IMR-90 (cell line): Measurements from ENCODE around the gene THRAP3. TPM values are rescaled to one million over a fixed set of nuclear protein-coding genes. Genes with fewer than 3 reads are reported as not detected.

Experiments used
- ATAC-seq: fragments of 200-7000 bp; cut with Tn5 transposase; 2 replicates; pipeline ENCODE4 v1.9.1; 2020; ENCODE audit warnings: low read depth, mild to moderate bottlenecking, moderate library complexity
- BruUV-seq: library from RNA; stranded (reverse); fragments of 400-500 nt; replicated peaks from 2 replicates; lab custom pipeline; 2021; lab: Mats Ljungman, UMichigan
- CTCF ChIA-PET: fragments of 300-600 bp; formaldehyde crosslinking; extraction: SDS; loops from one replicate; lab custom pipeline; 2021; ENCODE audit warnings: antibody characterized with exemption; lab: Yijun Ruan, JAX
- POLR2A ChIA-PET: fragments of 300-600 bp; sonication (Branson Sonifier 250); formaldehyde crosslinking; loops from one replicate; lab custom pipeline; 2022; ENCODE audit warnings: antibody characterized with exemption; ENCODE audit not compliant: unreplicated experiment; lab: Charles Lee
- DNase-seq: peaks from one replicate; pipeline ENCODE4 v3.0.0; 2013
- H2AFZ ChIP-seq: replicated peaks from 2 replicates; pipeline ENCODE3; 2013; ENCODE audit warnings: low read length, mild to moderate bottlenecking; ENCODE audit not compliant: poor library complexity
- H2AK5ac ChIP-seq: 2 replicates; pipeline ENCODE4 v1.6.1; 2013; ENCODE audit warnings: low read depth, low read length, inconsistent platforms
- H2AK9ac ChIP-seq: replicated peaks from 2 replicates; pipeline ENCODE3; 2013; ENCODE audit warnings: mild to moderate bottlenecking, low read depth, low read length, moderate library complexity; ENCODE audit not compliant: poor library complexity
- H2BK120ac ChIP-seq: 2 replicates; pipeline ENCODE4 v1.6.1; 2013; ENCODE audit warnings: low read depth, low read length, inconsistent platforms
- H2BK15ac ChIP-seq: 3 replicates; pipeline ENCODE4 v1.6.1; 2013; ENCODE audit warnings: low read depth, low read length, inconsistent platforms
- H2BK20ac ChIP-seq: 2 replicates; pipeline ENCODE4 v1.6.1; 2013; ENCODE audit warnings: low read depth, mild to moderate bottlenecking, inconsistent platforms, low read length, moderate library complexity
- H2BK5ac ChIP-seq: 2 replicates; pipeline ENCODE4 v1.6.1; 2013; ENCODE audit warnings: mild to moderate bottlenecking, low read depth, low read length, inconsistent platforms; ENCODE audit not compliant: poor library complexity, severe bottlenecking
- H3K14ac ChIP-seq: replicated peaks from 2 replicates; pipeline ENCODE4 v1.6.1; 2013; ENCODE audit warnings: low read depth, low read length, inconsistent platforms
- H3K18ac ChIP-seq: 2 replicates; pipeline ENCODE4 v1.6.1; 2013; ENCODE audit warnings: low read depth, low read length, control low read depth
- H3K23ac ChIP-seq: 2 replicates; pipeline ENCODE4 v1.6.1; 2013; ENCODE audit warnings: low read depth, low read length, inconsistent platforms
- H3K27ac ChIP-seq: 2 replicates; pipeline ENCODE4 v1.5.1; 2013; ENCODE audit warnings: mild to moderate bottlenecking, control low read depth, low read length; ENCODE audit not compliant: insufficient read depth
- H3K27me3 ChIP-seq: 2 replicates; pipeline ENCODE4 v1.6.1; 2013; ENCODE audit warnings: low read length; ENCODE audit not compliant: control insufficient read depth, insufficient read depth
- H3K36me3 ChIP-seq: 2 replicates; pipeline ENCODE4 v1.6.1; 2013; ENCODE audit warnings: low read length, mixed read lengths; ENCODE audit not compliant: control insufficient read depth, insufficient read depth
- H3K4ac ChIP-seq: 2 replicates; pipeline ENCODE4 v1.6.1; 2013; ENCODE audit warnings: low read depth, low read length, inconsistent platforms
- H3K4me1 ChIP-seq: 2 replicates; pipeline ENCODE4 v1.6.1; 2013; ENCODE audit warnings: low read length, mixed read lengths; ENCODE audit not compliant: control insufficient read depth, insufficient read depth
- H3K4me2 ChIP-seq: 2 replicates; pipeline ENCODE4 v1.6.1; 2013; ENCODE audit warnings: low read depth, mild to moderate bottlenecking, control low read depth, low read length, moderate library complexity
- H3K4me3 ChIP-seq: 2 replicates; pipeline ENCODE4 v1.5.1; 2013; ENCODE audit warnings: low read depth, mild to moderate bottlenecking, control low read depth, low read length, moderate library complexity; ENCODE audit not compliant: insufficient read depth
- H3K56ac ChIP-seq: 2 replicates; pipeline ENCODE4 v1.6.1; 2013; ENCODE audit warnings: low read length, inconsistent platforms; ENCODE audit not compliant: insufficient read depth; ENCODE audit errors: extremely low read depth
- H3K79me1 ChIP-seq, 2 experiments: 2 replicates each; pipeline ENCODE4 v1.6.1; 2013; ENCODE audit warnings: low read length in 2 of 2, inconsistent platforms in 1 of 2, low read depth in 1 of 2
- H3K9ac ChIP-seq: 2 replicates; pipeline ENCODE4 v1.6.1; 2013; ENCODE audit warnings: low read depth, low read length, control low read depth
- H3K9me1 ChIP-seq: 2 replicates; pipeline ENCODE4 v1.6.1; 2013; ENCODE audit warnings: low read length, inconsistent platforms; ENCODE audit not compliant: insufficient read depth
- H3K9me3 ChIP-seq: 2 replicates; pipeline ENCODE4 v1.6.1; 2013; ENCODE audit warnings: low read length; ENCODE audit not compliant: control insufficient read depth, insufficient read depth
- H4K20me1 ChIP-seq: 2 replicates; pipeline ENCODE4 v1.6.1; 2013; ENCODE audit warnings: low read length, inconsistent platforms; ENCODE audit not compliant: insufficient read depth
- H4K5ac ChIP-seq: 2 replicates; pipeline ENCODE4 v1.6.1; 2013; ENCODE audit warnings: mild to moderate bottlenecking, low read depth, low read length, control low read depth
- H4K8ac ChIP-seq, 2 experiments: 2 replicates each; pipeline ENCODE4 v1.6.1; 2013; ENCODE audit warnings: low read depth in 2 of 2, low read length in 2 of 2, control low read depth in 1 of 2, inconsistent platforms in 1 of 2
- H4K91ac ChIP-seq: 2 replicates; pipeline ENCODE4 v1.6.1; 2013; ENCODE audit warnings: low read depth, low read length, inconsistent platforms; ENCODE audit not compliant: insufficient read depth
- BHLHE40 ChIP-seq: fragments of 150-350 bp; IDR thresholded peaks from 2 replicates; pipeline ENCODE4 v1.6.1; 2016; ENCODE audit warnings: mild to moderate bottlenecking, low read depth, low read length
- CEBPB ChIP-seq: IDR thresholded peaks from 2 replicates; pipeline ENCODE4 v1.6.1; 2012; ENCODE audit warnings: low read depth, low read length, improper control_type of control experiment
- CHD1 ChIP-seq: IDR thresholded peaks from 2 replicates; pipeline ENCODE4 v1.6.1; 2012; ENCODE audit warnings: low read depth, low read length, improper control_type of control experiment
- MAFK ChIP-seq: IDR thresholded peaks from 2 replicates; pipeline ENCODE4 v1.6.1; 2012; ENCODE audit warnings: low read depth, low read length, improper control_type of control experiment
- MAZ ChIP-seq: IDR thresholded peaks from 2 replicates; pipeline ENCODE4 v1.6.1; 2012; ENCODE audit warnings: low read depth, mild to moderate bottlenecking, low read length, improper control_type of control experiment, moderate library complexity, borderline replicate concordance
- NFE2L2 ChIP-seq: fragments of 150-350 bp; IDR thresholded peaks from 2 replicates; pipeline ENCODE4 v1.6.1; 2016; ENCODE audit warnings: low read depth, mild to moderate bottlenecking, low read length
- RAD21 ChIP-seq: IDR thresholded peaks from 2 replicates; pipeline ENCODE4 v1.6.1; 2012; ENCODE audit warnings: low read length, improper control_type of control experiment
- RCOR1 ChIP-seq: IDR thresholded peaks from 2 replicates; pipeline ENCODE4 v1.6.1; 2012; ENCODE audit warnings: mild to moderate bottlenecking, low read length, improper control_type of control experiment; ENCODE audit not compliant: insufficient replicate concordance
- SMC3 ChIP-seq: fragments of 150-350 bp; IDR thresholded peaks from 2 replicates; pipeline ENCODE4 v1.6.1; 2016; ENCODE audit warnings: low read depth, mild to moderate bottlenecking, antibody characterized with exemption, low read length, moderate library complexity
- WGBS, 2 experiments: methylation state at CpG; one replicate each; pipeline versions ENCODE4 v1.1.5 to v1.1.7; 2013; ENCODE audit warnings: missing lambda C conversion rate in 2 of 2; ENCODE audit not compliant: insufficient read length in 1 of 2; ENCODE audit errors: extremely low coverage in 2 of 2; 5-methylcytosine and 5-hydroxymethylcytosine counted together
- dilution Hi-C: fragments of 300-500 bp; cut with HindIII; formaldehyde crosslinking; loops from one replicate; pipeline ENCODE4 v1.14.3; 2018; ENCODE audit warnings: low sequenced_read_pairs; ENCODE audit not compliant: unreplicated experiment
- in situ Hi-C: fragments of 300-500 bp; cut with MboI; formaldehyde crosslinking; loops from 3 replicates; pipeline ENCODE4 v1.14.3; 2019; ENCODE audit warnings: low sequenced_read_pairs, inconsistent platforms, mixed read lengths
- intact Hi-C: fragments of 100-400 bp; cut with micrococcal nuclease; formaldehyde crosslinking; loops from 2 replicates; pipeline ENCODE4 v1.10.0; 2022
- polyA plus RNA-seq, 3 experiments: library from polyadenylated mRNA; depleted of rRNA; stranded (reverse); fragments of >200 nt; gene quantifications; 2 replicates each; pipeline ENCODE4 v1.2.3, GENCODE V29; 2012; ENCODE audit warnings: low replicate concordance in 1 of 3
- total RNA-seq: library from RNA; depleted of rRNA; stranded (reverse); fragments of >200 nt; gene quantifications from 2 replicates; pipeline ENCODE4 v1.2.3, GENCODE V29; 2012
- TF ChIP-seq, protein P1 (sequence below): fragments of 150-350 bp; IDR thresholded peaks from 2 replicates; pipeline ENCODE4 v1.6.1; 2016; ENCODE audit warnings: low read depth, mild to moderate bottlenecking, low read length, moderate library complexity, borderline replicate concordance
- TF ChIP-seq, protein P2 (sequence below): conservative IDR thresholded peaks from 2 replicates; pipeline ENCODE4 v1.5.1; 2012; ENCODE audit warnings: mild to moderate bottlenecking, low read depth, low read length, improper control_type of control experiment

The THRAP3 gene
- total and polyA plus RNA-seq, 2 of the 4 experiments (the other 2 are of a cell fraction): 60.6 to 66.5 TPM

DNA sequence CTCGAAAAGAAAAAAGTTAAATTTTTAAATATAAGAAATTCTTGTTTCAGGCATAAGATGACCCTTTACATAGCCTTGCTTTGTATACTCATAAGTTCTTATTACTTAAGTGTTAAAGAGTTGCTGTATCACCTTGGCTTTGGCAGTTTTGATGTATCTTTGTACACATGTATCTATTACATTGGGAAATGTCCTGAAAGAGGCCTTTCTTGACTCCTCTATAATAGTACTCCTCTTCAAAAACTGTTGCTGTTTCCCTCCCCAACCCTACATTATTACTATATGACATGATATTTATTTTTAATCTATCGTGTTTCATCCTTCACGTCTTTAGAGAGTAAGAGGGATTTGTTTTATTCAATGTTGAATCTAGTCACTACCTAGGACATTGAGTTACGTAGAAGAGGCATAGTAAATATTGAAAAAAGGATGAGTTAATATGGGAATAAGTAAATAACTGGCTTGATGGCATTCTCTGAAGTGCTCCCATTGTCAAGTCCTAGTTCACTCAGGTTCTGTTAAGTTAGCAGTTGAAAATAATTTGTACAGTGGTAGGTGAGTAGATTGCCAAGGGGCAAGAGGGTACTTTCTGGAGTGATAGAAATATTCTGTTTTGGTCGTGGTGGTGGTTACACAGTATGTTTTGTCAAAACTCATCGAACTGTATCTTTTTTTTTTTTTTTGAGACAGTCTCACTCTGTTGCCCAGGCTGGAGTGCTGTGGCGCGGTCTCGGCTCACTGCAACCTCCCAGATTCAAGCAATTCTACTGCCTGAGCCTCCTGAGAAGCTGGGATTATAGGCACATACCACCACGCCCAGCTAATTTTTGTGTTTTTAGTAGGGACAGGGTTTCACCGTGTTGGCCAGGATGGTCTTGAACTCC lies 8.2 kb downstream of the THRAP3 start (continued):
- TF ChIP-seq, protein P1, sequence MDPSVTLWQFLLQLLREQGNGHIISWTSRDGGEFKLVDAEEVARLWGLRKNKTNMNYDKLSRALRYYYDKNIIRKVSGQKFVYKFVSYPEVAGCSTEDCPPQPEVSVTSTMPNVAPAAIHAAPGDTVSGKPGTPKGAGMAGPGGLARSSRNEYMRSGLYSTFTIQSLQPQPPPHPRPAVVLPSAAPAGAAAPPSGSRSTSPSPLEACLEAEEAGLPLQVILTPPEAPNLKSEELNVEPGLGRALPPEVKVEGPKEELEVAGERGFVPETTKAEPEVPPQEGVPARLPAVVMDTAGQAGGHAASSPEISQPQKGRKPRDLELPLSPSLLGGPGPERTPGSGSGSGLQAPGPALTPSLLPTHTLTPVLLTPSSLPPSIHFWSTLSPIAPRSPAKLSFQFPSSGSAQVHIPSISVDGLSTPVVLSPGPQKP: no peak

DNA sequence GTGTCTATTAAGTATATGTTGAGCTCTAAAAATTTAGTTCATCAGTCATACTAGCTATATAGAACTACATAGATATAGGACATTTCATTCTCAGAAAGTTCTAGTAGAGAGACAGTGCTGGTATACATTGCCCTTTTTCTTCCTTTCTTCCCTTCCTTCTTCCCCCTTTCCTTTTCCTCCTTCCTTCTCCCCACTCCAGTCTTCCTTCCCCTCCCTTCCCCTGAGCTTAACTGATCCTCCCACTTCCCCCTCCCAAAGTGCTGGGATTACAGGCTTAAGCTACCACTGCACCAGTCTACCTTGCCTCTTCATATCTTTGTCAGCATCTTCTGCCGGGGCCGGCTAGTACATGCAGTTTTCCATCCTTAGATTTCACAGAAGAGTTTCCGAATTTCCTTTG lies 12.1 kb downstream of the THRAP3 start:
- peaks cover 91% of the 10 kb centered on the region for H4K20me1 ChIP-seq
- no peak for ATAC-seq
- POLR2A ChIA-PET: no interaction called here
- TF ChIP-seq NFE2L2: no peak
- no peak for TF ChIP-seq MAZ
- no peak for TF ChIP-seq BHLHE40
- TF ChIP-seq RAD21: no peak
- no peak for TF ChIP-seq SMC3
- TF ChIP-seq CHD1: no peak
- TF ChIP-seq RCOR1: no peak
- no peak for TF ChIP-seq CEBPB
- TF ChIP-seq, protein P1: no peak
- TF ChIP-seq, protein P2, sequence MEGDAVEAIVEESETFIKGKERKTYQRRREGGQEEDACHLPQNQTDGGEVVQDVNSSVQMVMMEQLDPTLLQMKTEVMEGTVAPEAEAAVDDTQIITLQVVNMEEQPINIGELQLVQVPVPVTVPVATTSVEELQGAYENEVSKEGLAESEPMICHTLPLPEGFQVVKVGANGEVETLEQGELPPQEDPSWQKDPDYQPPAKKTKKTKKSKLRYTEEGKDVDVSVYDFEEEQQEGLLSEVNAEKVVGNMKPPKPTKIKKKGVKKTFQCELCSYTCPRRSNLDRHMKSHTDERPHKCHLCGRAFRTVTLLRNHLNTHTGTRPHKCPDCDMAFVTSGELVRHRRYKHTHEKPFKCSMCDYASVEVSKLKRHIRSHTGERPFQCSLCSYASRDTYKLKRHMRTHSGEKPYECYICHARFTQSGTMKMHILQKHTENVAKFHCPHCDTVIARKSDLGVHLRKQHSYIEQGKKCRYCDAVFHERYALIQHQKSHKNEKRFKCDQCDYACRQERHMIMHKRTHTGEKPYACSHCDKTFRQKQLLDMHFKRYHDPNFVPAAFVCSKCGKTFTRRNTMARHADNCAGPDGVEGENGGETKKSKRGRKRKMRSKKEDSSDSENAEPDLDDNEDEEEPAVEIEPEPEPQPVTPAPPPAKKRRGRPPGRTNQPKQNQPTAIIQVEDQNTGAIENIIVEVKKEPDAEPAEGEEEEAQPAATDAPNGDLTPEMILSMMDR: no peak
- no peak for TF ChIP-seq MAFK

More for the DNA sequence above, 12.1 kb downstream of the THRAP3 start:
- H2BK120ac ChIP-seq: no peak overlapping the region
- H4K5ac ChIP-seq: no peak overlapping the region
- WGBS, 2 experiments: 100% methylated on average over 1 of the region's 3 CpGs; no CpG with 5 or more reads in 1 of the 2 experiments
- peaks cover 14% of the 10 kb centered on the region for H3K4me1 ChIP-seq
- CTCF ChIA-PET: interaction anchor here (0.6 to 0.9 kb wide), 3 partner anchors 11 to 25 kb away, joined by 3 to 4 read pairs (median 3); no protein-coding TSS in a partner anchor
- H3K9ac ChIP-seq: no peak overlapping the region
- no peak overlapping the region for H3K23ac ChIP-seq
- H2AK5ac ChIP-seq: no peak overlapping the region
- no TSS peak for BruUV-seq
- no peaks in the 10 kb centered on the region for H3K9me3 ChIP-seq
- DNase-seq: no peak
- peaks cover 0 to 21% of the 10 kb centered on the region in 2 experiments; a peak in 2 of 4 replicates for H3K79me1 ChIP-seq
- H2BK15ac ChIP-seq: no peak overlapping the region
- peaks cover 21% of the 10 kb centered on the region for H3K36me3 ChIP-seq
- no peak overlapping the region for H2AFZ ChIP-seq
- H4K91ac ChIP-seq: no peak overlapping the region
- no peak overlapping the region for H3K27ac ChIP-seq
- no peak overlapping the region for H2BK5ac ChIP-seq
- H3K4me2 ChIP-seq: no peak overlapping the region
- no peak overlapping the region for H3K4me3 ChIP-seq
- in situ Hi-C loops: no loop called here
- H3K14ac ChIP-seq: no peak overlapping the region
- dilution Hi-C loops: no loop called here
- H2AK9ac ChIP-seq: no peak overlapping the region
- no peak overlapping the region for H3K56ac ChIP-seq
- H2BK20ac ChIP-seq: no peak overlapping the region
- no peak overlapping the region for H3K4ac ChIP-seq
- H3K18ac ChIP-seq: no peak overlapping the region
- peaks cover 8% of the 10 kb centered on the region; the same call in 1 of the 2 replicates for H3K9me1 ChIP-seq
- H3K27me3 ChIP-seq: no peaks in the 10 kb centered on the region
- intact Hi-C loops: no loop called here
- H4K8ac ChIP-seq: no peak overlapping the region
